ENCODE measurements around the gene ATRIP.
"Not testable (repeated sequence)": the region's sequence is repeated elsewhere in the genome, so short reads cannot be mapped to it uniquely, and the experiment has no call there.

ATRIP gene

DNA sequence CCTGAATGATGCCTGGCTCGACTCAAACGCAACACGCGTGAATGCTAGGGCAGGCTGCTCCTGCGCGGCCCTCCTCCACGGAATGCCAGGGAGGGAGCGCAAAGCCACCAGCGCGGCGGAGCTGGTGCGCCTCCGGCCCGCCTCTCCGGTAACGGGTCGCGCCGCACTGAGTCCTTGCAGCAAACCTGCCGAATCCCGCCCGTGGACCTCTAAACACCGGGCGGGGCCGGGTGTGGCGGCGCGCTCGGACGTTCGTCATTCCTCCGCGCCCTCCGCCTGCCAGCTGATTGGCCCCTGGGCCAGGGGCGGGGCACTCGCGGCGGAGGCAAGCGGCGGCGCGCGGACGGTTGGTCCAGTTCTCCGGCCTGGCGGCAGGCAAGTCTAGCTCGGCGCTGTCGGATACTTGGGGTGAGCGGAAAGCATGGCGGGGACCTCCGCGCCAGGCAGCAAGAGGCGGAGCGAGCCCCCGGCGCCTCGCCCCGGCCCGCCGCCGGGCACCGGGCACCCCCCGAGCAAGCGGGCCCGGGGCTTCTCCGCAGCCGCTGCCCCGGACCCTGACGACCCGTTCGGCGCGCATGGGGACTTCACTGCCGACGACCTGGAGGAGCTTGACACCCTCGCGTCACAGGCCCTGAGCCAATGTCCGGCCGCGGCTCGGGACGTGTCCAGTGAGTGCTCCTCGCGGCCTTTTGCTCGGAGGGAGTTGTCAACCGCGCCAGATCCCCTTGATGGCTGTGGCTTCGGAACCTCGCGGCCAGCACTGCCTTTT is at the start of gene ATRIP:
ATRIP (plus strand) TSS at position 313 of the 769 bp plus-strand sequence; CDS start at position 422, 109 bp downstream.
- peak; percentile 73 for DNase-seq (ENCODE audit: low read depth)

DNA sequence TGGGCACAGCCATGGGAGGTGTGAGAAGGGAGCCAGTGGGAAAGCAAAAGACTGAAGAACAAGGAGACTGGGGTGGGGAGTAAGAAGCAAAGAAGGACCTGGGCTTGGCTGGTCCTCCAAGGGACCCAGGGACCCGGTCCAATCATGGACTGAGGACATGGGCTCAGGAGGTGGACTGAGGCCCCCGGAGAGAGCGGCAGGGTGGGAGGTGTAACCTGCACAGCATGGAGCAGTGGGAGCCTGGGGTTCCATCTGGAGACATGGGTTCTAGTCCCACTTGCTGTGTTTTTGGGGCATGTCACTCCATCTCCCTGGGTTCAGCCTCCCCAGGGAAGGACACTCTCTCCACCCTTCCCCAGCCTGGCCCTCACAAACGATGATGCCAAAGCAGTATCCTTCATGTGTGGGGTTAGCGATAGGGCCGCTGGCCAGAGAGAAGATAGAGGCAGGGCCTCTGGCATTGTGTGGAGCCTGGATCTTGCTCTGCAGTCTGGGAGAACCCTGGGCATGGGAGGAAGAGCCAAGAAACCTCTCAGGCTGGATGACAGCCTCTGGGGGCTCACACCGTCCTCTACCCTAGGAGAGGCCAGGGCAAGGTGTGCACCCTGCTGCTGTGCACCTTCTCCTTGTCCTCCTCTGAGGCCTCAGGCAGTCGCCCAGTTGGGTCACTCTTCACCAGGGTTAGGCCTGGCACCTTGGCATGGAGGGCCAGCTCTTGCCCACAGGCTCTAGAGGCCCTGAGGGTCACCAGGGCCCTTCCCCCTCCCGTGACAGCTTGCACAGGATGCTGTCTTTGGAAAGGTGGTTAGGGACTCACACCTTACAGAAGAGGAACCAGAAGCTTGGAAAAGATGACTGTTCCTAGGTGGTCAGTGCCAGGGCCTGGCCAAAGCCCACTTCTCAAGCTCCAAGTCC is 48.5 kb upstream of the ATRIP start:
- no peak for DNase-seq (ENCODE audit: low read depth)

DNA sequence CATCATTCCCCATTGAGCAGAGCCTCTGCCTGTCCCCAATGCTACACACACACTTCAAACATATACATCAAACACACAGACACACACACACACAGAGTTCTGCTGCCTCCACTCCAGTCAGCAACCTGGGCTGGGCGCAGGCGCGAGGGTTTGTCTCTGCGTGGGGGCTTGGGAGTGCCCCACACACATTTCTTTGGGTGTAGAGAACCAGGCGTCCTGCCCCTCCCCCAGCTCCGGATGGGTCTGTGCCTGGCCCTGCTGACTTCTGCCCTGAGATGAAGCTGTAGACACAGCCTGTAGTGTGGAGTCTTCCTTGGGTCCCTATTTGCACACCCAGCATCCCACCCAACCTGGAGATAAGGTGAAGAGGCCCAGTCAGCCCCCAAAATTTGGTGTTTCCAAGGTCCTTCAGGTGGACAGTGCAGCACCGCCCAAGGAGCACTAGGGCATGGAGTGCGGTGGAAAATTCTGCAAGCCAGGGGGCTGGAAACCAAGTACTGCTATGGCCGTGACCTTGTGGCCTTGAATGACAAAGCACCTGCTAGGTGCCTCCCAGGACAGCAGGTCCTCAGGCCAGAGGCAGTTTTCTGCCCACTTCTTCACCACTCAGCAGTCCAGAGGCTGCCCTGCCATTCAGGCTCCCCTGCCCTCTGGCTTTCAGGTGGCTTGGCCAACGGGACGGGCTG is 47.7 kb upstream of the ATRIP start:
- no peak for DNase-seq (ENCODE audit: low read depth)

DNA sequence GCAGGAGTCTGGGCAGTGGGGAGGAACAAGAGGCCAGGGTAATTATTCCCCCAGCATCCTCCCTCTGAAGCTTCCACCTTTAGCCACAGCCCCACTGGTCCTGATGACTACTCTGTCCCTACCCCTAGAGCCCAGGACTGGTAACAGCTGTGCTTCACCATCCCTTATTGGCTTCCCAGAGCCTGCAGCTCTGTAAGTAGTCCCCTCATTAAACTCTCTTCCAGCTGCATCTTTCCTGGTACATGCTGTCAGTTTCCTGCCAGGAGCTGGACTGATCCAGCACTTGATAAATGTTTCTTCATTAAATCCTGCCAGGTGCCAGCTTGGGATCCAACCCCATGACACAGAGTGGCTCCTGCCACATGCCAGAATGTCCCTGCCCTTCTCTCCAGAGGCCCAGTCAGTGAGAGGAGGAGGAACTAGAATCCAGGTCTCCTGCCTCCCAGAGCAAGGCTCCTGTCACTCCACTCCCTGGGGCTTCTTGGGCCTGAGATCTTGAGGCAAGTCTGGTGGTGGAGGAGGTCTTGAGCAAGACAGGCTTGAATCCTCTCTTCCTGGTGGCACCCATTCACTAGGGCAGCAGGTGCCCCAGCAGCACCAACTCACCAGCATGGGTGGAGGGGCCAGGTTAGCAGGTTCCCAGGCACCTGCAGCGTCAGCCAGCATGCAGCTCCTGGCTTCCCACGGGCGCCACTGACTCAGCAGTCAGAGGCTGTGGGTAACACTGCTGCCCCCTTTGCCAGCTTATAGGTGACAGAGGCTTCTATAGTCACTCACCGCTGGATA is 47.0 kb upstream of the ATRIP start:
- no peak for DNase-seq (ENCODE audit: low read depth)

DNA sequence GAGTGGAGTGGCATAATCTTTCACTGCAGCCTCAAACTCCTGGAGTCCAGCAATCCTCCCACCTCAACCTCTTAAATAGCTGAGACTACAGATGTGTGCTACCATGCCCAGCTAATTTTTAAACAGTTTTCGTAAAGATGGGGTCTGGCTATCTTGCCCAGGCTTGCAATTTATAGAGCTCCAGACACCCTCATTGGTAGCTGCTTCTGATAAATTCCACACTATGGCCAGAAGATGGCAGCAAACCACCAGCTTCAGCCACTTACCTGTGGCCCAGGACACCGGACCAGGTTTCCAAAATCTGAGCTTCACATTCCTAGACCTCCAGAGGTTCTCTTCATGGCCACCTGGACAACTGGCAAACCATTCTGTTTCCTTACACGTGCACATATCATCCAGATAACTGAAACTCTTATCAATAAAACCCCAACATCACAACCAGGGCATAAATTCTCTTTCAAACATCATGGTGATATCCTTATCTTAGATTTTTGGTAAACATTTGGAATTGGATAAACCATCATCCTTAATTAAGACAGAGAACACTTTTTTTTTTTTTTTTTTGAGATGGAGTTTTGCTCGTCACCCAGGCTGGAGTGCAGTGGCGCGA is 45.6 kb upstream of the ATRIP start:
- DNase-seq (ENCODE audit: low read depth), result peak; percentile 21

DNA sequence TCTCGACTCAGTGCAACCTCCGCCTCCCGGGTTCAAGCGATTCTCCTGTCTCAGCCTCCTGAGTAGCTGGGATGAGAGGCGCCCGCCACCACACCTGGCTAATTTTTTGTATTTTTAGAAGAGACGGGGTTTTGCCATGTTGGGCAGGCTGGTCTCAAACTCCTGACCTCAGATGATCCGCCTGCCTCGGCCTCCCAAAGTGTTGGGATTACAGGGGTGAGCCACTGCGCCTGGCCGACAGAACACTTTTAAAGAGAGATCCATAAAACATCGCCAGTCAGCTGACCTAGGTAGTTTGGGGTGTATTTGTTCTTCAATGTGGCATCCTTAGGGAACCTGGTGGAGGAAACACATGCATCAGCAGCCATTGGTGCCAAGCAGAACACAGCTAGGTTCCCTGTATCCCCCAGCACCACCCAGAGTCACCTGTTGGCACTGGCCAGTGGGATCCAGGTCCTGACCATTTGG is 45.1 kb upstream of the ATRIP start:
- not testable (repeated sequence) for DNase-seq (ENCODE audit: low read depth)

DNA sequence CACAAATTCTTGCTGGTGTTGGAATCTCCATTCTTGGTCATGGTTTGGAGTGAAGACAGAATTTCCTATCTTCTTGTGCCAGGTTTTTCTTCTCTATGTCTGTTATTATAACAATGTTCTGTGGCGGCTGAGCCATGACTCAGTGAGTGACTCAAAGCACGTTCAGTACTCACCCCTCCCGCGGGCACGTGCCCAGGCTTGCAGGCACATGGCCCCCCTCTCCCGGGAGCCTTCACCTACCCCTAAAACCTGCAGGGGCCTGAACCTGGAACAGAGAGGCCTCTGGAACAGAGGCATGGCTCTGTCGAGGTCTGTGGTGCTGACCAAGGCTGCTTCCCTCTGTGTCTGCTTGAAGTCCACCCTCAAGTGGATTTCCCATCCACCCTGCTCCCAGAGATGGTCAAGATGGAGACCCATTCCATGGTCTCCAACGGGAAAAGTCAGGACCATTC is 44.2 kb upstream of the ATRIP start:
- no peak for DNase-seq (ENCODE audit: low read depth)

DNA sequence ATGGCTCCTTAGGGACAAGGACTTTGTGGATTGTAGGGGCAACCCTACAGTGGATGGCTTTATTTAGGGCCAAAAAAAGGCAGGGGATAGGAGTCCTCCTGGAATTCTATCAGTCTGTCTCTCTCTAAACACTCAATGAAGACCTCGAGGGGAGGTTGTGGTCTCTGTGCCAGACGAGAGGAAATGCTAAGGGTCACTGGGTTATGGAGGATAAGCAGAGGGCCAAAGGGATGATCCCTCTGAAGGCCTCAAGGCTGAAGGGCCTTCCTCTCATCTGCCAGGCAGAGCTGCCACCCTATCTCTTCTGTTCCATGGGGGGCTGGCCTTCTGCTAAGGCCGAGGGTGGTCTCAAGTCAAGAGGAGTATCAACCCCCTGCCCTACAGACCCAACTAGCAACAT is 43.6 kb upstream of the ATRIP start:
- DNase-seq (ENCODE audit: low read depth), result no peak

DNA sequence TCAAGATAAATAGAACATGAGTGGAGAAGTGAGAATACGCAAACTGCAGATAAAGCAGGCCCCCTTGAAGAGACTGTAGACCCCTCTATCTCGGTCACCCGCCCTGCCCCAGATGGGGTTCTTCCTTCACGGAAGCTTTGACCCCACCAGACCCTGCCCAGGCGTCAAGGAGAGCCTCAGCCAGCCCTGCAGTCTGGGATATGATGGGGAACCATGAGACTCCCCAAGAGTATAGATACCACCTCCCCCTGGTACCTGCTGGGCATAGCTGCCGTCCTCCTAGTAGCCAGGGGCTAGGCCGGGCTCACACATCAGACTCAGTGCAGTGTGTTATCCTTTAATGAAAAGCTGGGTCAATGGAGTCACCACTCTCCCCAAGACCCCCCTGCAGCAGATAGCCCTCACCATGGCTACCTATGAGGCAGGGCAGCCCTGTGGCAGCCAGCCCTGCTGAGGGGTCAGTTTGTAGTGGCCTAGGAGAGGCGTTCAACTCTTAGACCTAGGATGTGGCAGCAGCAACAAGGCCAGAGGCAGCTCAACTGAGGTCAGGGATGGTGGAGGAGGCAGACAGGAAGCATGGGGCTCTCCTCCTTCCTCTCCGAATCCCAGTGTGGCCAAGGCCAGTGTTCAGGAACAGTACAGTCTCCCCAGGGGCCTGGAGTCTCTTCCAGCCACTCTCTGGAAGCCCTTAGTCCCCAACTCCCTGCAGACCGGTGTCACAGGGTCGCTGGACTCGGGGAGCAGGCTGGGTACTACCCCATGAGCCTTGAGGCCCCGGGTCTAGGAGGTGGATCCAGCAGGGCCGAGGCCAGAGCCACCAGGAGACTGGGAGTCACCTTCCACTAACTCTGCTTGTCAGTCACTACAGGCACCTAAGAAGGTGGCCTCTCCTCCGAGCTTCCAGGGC is 42.8 kb upstream of the ATRIP start:
- DNase-seq (ENCODE audit: low read depth), result no peak

DNA sequence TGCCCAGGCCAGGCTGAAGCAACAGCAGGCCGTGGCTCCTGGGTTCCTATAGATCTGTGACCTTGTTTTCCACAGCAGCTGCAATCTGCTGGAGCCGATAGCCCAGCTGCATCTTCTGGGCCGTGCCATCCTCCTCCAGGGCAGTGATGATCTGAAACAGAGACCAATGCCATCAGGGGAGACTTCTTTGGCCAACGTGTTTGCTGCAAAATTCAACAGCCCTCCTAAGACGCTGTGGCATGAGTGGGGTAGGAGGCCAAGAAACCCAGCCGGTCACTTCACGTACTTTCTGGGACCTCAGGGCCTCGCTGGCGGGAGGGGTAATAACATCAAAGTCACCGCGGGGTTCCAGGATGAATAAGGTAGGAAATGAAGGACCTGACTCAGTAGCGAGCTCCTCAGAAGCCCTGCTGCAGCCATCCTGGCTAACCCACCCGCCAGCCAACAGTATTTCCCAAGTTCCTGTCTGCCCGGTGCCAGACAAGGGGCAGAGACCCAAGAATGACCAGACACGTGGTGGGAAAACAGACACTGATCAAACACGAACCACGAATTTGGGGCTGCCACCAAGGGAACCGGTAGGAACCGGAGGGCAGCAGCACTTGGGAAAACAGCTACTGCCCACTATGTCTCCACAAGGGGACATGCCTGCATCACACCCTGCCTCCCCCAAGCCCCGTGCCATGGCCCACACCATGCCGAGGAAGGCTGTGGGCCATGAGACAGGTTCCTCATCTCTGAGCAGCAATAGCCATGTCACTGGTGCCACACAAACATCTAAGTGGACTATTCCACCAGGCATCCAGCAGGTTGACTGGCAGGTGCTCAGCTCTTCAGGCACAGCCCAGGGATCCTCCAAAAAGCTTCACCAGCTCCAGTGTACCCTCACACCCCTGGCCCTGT is 41.8 kb upstream of the ATRIP start:
- no peak for DNase-seq (ENCODE audit: low read depth)

DNA sequence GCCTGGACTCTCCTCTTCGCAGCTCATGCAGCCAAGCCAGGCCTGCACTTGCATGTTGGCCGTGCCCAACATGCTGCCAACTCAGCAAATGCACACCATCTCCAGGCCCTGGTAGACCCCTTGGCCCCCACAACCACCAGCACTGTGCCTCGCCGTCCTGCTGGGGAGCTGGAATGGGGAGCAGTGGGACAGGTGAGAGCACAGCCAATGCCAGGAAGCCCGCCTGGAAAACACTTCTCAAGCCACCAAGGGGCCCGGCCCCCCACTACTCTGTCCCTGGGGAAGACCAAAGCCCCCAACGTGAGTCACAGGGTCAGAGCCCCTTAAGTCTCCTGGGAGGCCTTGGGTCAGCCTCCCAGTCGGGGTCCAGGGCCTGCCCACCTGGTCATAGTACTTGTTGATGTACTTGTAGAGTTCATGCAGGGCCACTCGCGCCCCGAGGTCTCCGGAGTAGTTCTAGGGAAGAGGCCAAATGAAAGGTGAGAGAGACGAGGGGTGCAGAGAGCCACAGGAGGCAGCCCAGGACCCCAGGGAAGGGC is 41.1 kb upstream of the ATRIP start:
- no peak for DNase-seq (ENCODE audit: low read depth)

DNA sequence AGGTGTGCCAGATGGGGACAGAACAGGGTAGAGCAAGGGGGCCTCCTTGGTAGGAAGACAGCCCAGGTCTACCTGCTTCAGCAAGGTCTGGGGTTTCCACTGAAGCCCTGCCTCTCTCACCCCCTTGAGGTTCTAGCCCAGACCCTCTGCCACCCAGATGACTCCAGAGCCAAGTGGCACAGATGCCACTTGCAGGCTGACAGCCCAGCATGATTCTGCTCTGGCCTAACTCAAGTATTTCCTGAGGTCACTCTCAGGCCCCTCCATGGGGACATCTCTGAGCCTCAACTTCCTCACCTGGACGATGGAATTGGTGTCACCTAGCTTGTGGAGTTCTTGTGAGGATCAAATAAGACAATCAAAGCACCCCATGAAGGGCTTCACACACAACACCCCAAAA is 40.6 kb upstream of the ATRIP start:
- DNase-seq (ENCODE audit: low read depth), result no peak

DNA sequence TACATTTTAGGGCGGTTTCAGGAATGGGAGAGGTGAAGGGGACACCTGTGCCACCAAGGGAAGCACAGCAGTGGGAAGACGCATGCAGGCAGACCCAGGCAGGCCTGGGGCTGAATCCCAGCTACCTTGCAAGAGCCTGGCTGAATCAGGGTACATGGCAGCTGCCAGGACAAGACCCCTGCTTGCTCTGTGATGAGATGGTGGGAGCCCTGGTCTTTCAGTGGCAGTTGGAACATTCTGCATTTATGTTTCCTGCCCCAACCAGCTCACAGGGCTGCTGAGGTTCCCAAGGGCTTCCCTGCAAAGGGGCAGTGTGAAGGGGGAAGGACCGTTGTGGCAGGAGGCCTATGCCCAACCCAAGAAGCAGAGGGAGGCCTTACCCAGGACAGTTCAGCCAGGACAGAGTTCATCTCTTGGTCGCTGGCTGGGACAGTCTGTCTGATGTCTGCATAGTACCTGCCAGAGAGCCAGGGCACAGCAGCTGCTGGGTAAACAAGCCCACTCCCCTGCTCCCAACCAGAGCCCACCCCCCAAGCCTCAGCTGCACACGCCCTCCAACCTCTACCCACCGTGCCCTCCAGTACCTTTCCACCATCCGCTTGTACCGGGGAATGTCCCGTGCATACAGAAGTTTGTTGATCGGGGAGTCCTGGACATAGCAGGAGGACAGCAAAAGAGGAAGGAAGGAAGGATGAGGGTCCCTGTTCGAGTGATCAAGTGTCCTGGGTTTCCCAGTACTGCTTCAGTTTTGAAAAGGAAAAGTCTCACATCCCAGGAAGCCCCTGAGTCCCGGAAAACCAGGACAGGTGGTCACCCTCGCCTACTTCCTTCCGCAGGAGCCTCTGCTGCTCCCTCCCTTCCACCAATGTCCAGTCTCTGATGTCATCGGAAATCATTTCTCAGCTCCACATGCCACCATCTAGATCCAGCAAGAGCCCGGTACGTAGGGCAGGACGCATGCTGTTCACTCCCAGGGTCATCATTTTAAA is 39.8 kb upstream of the ATRIP start:
- DNase-seq (ENCODE audit: low read depth), result no peak

DNA sequence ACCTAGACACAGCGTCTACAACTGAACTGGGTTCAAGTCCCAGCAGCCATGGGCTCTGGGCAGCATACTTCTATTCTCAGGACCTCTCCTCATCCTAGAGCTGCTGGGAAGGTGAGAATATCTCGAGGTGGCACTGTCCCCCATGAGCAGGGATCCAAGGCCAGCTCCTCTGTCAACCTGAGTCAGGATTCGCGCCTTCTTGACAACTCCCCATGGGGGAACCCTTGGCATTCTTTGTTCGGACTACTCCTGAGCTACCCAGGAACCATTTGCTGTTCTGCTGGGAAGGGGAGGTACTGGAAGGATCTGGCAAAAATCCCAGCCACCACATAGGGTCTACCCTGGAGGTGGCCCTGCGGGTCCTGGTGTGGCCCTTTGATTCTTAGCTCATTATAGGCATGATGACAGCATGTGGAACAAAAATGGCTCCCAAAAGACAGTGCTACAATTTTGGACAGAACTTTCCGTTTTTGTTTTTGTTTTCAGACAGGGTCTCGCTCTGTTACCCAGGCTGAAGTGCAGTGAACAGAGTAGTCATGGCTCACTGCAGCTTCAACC is 38.9 kb upstream of the ATRIP start:
- no peak for DNase-seq (ENCODE audit: low read depth)

DNA sequence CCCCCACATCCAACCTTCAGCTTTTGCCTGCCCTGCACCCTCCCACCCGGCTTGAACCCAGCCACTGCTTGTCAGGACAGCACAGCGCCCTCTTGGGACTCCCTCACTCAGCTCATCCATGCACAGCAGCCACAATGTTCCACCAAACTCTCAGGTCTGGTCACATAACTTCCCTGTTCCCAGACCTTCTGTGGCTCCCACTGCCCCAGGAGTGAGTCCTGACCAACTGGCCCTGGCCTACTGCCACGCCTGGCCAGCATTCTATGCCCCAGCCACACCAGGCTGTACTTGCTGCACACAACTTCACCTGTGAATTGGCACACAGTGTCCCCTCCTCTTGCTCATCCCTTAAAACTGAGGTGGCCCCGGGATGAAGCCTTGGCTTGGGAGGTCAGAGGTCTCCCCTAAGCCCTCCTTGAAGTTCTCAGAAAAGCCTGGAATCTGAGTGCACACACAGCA is 37.7 kb upstream of the ATRIP start:
- DNase-seq (ENCODE audit: low read depth), result no peak

DNA sequence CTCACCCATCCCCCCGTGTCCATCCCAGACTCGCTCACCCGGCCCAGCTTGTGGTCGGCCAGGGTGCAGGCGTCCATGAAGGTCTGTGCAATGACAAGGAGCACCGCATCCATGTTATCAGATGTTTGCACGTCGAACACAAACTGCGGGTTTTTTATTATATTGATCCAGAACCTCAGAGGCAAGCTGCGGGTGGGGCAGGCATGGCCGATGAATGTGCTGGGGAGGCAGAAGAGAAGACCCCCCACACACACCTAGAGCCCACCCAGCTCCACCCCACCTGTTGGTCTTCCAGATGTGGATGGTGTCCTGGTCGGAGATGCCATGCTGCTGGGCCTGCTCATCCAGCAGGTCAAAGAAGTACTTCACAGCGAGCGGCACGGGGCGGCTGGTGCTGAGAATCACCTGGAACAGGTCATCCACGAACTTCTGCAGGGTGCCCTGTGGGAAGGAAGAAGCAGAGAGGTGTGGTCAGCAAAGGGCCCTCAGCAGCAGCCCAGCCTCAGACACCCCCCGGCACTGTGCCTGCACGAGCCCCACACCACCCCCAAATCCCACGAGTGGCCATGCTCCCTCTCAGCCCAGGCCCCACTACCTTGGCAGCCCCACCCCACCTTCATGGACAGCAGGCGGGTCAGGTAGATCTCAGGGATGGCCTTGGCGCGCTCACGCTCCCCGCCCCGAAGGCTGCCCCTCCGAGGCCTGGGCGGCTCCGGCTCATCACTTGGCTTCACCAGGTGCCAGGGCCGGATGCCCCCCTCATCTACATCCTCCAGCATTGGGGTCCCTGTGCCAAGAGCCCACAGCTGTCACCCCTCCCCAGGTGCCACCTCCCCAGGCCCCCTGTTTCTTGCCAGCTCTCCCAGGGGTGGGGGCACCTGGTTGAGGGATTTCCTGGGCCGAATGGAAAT is 37.0 kb upstream of the ATRIP start:
- no peak for DNase-seq (ENCODE audit: low read depth)

Data from stimulated activated CD8-positive, alpha-beta memory T cell treated with anti-CD3 and anti-CD28 coated beads, Interleukin-7, amount 100 ng/mL, for 24 hours (primary cell).